HG02678 (cell line): ENCODE results near the gene SLC38A7.
"Not testable (repeated sequence)": the region's sequence is repeated elsewhere in the genome, so short reads cannot be mapped to it uniquely, and the experiment has no call there.

Source experiments
- ATAC-seq: cut with Tn5 transposase; IDR thresholded peaks from one replicate; pipeline ENCODE4 v1.9.1; 2021; ENCODE audit warnings: mild to moderate bottlenecking, moderate library complexity; ENCODE audit not compliant: unreplicated experiment

Gene SLC38A7

DNA sequence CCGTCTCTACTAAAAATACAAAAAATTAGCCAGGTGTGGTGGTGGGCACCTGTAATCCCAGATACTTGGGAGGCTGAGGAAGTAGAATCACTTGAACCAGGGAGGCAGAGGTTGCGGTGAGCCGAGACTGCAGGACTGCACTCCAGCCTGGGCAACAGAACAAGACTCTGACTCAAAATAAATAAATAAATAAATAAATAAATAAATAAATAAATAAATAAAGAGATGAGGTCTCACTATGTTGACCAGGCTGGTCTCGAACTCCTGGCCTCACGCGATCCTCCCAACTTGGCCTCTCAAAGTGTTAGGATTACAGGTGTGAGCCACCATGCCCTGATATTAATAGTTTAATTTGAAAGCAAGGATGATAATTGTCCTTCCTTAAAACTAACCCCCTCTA is 47.5 kb downstream of the SLC38A7 start:
- not testable (repeated sequence) for ATAC-seq

DNA sequence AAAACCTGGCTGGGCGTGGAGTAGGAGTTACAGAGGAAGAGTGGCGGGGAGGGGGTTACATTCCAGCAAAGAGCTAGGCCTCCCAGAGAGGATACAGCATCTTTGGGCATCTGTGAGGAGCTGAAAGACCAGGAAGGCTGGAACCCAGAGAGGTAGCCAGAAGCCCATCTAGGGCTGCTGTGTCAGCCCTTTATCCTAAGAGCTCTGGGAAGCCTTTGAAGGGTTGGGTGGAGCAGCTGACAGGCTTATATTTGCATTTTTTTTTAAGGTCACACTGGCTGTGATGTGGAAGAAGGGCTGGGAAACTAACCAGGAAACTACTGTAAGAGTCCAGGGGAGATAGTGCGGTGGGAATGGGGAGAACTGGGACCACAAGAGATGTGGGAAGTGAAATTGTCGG is 48.1 kb downstream of the SLC38A7 start:
- no peak for ATAC-seq

DNA sequence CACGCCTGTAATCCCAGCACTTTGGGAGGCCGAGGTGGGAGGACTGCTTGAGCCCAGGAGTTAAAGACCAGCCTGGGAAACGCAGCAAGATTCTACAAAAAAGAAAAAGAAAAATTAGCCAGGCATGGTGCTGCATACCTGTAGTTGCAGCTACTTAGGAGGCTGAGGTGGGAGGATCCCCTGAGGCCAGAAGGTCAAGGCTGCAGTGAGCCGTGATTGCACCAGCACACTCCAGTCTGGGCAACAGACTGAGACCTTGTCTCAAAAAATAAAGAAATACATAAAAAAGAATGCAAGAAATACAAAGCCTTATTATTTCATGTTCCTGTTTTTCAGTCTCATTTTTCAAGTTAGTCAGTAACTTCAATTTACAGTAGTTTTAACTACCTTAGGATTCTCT is 49.1 kb downstream of the SLC38A7 start:
- no peak for ATAC-seq

DNA sequence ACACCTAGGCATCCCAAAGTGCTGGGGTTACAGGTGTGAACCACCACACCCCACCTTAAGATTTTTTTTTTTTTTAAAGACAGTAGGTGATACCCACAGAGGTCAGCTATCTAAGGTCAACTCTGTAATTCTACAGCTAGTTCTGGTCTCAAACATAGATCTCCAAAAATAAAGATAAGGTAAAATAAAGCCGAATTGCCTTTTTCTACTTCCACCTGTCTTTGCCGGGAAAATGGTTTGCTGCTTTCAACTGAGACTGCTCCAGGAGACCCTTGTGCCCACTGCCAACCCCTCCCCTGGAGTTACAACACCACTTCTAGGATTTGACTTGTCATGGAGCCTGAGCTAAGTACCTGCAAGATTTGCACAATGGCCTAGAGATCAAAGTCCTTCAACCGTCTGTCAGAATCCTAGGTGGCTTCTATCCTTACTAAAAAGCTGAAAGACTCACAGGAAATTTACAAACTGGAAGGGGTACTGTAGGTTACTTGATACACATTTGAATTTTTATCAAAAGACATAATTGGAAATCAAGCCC is 50.2 kb downstream of the SLC38A7 start:
- ATAC-seq = no peak

DNA sequence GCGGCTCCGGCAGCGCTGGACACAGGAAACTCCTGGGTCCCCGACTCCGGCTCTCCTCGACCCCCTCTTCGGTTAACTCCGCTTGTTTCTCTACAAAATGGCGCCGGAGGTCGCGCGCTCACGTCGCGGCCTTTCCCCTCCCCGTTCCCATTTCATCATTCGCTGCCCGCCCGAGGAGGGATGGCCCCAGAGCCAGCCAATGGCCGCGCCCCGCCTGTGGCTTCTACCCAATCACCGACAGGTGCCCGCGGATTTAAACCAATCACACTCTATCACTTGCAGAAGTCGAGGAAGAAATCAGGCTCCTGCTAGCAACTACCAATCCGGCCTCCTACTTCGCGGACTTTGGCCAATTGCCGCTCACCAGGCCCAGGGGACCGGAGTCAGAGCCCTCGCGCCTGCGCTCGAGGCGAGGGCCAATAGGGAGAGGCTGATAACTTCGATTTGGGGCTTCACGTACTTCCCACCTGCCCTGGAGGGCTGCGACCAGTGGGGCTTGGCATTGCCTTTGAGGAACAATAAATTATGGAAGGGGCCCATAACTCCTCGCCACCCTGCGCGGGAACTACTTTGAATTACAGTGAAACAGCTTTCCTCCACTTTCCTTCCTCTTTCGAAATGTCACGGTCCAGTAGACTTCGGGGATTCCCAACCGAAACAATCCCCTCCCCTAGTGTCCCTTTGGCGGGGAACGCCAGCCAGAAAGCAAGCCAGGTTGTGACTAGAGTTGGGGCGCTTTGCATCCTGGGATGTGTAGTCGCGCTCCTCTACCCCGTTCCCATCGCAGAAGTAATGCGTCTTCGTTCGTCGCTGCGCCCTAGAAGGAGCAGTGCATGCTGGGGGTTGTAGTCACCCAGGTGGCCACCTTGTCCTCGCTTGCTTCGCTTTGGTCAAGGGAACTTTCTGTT is 54.6 kb downstream of the SLC38A7 start, which contains the start of gene CNOT1:
Gene CNOT1, minus strand, starts transcription at position 94 of the 908 bp plus-strand sequence. CDS start 30,489 bp downstream, outside the sequence.
- ATAC-seq = peak; percentile 86

DNA sequence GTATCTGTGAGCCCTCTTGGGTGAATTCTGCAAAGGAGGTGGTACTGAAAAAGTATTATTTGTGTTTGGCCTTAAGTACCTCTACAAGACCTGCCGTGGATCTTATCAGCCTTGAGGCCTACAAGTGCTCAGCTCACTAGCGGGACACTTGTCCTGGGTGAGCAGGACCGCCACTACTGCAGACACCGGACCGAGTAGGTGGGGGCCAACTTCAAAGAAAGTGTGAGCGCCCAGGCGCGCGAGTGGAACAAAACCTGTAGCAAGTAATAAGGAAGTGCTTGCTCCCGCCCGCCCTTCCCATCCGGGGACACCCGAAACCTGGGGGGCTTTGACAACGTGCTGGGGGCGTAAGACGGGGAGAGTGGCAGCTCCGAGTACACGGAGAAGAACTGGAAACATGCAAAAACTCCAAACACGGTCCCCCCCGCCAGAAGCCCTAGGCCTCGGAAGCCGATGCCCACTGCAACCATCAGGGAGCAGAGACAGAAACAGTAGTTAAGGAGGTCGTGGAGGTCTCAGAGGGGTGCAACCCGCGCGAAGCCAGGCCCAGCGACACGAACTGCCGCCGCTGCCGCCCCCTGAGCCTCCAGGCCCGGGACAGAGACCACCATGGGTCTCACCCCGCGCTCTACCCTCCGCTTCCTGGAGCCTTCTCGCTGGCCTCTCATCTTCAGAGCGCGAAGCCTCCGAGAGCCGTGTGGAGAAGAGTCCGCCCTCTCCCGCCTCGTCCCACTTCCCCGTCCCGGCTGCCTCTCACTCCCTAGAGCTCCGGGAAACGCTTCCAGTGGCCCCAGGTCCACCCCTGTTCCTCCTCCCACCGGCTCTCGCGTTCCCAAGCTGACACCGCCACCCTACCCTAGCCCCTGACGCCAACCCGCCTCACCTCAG is 55.5 kb downstream of the SLC38A7 start:
- peak; percentile 0 for ATAC-seq

DNA sequence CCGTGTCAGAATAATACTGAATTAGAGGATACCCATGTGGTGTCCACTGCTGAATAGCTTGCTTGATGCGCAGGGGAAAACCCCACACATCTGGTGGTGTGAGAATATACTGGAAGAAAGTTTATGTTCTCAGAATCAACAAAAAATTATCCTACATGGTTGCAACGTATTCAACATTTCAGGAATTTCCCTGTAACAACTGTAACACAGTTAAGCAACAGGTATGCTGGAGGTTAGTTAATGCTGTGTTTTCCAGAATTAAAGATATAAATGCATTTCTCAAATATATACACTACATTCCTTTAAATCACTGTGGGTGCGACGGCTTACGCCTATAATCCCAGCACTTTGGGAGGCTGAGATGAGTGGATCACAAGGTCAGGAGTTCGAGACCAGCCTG is 60.4 kb downstream of the SLC38A7 start:
- ATAC-seq = no peak

DNA sequence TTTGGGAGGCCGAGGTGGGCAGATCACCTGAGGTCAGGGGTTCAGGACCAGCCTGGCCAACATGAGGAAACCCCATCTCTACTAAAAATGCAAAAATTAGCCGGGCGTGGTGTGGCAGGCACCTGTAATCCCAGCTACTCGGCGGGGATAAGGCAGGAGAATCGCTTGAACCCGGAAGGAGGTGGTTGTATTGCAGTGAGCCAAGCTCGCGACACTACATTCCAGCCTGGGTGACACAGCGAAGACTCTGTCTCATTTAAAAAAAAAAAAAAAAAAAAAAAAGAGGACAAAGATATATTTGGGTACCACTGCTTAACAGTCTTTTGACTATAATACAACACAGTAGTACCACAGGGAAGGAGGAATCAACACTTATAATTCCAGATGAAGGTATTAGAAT is 64.2 kb downstream of the SLC38A7 start:
- no peak for ATAC-seq

DNA sequence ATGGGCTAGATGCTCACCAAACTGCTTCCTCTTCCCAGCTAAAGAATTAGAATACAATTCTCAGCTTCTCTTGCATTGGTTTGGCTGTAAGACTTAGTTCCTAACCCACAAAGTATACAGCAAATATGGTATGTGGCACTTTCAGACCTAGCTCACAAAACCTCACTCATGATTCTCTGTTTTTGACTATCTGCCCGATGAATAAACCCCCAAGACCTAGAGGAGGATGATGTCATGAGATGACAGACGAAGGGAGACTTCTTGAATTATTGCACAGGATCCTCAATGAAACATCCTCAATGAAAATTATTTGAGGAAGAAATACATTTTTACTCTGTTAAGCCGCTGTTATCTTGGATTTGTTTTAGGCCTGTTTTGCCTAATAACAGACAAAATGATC is 69.3 kb downstream of the SLC38A7 start:
- ATAC-seq = no peak
